GM10266 (cell line): ENCODE results near the gene UGT1A7.

ENCODE experiments used
- DNase-seq: peaks from one replicate; pipeline ENCODE4 v3.0.0; 2012; ENCODE audit errors: extremely low spot score
- TF ChIP-seq, protein P1 (sequence below): IDR thresholded peaks from 2 replicates; pipeline ENCODE4 v1.5.1; 2012; ENCODE audit warnings: mild to moderate bottlenecking, low read depth; ENCODE audit not compliant: control insufficient read depth, insufficient read depth; ENCODE audit errors: missing control alignments

The UGT1A7 gene

DNA sequence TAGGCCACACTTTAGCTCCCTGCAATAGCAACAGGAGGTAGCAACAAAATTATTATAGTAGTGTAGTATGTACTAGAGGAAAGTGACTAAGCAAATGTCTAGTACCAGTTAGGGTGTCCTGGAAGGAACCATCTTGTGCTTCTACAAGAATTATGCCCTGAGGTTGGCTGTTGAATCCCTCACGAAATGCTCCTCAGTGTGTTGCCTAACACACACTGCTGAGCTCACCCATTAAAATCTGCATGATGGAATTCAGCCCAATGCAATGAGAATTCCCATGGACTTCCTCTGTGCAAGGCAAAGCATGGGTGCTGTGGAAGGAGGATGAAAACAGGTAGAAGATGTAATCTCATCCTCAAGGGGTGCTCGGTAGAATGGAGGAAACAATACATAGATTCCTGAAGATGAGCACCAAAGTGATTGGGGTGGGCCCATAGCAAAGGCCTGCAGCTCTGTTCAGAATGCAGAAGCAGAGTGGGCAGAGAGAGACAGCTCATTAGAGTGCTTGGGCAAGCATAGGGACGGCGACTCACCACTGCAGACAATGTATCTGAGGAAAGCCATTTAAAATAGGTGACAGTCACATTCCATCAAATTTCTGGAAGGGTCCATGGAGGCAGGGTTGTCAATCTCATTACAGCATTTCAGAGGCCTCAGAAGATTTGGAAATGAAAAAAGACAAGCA, 1.2 kb upstream of the UGT1A7 start:
- TF ChIP-seq, protein P1, sequence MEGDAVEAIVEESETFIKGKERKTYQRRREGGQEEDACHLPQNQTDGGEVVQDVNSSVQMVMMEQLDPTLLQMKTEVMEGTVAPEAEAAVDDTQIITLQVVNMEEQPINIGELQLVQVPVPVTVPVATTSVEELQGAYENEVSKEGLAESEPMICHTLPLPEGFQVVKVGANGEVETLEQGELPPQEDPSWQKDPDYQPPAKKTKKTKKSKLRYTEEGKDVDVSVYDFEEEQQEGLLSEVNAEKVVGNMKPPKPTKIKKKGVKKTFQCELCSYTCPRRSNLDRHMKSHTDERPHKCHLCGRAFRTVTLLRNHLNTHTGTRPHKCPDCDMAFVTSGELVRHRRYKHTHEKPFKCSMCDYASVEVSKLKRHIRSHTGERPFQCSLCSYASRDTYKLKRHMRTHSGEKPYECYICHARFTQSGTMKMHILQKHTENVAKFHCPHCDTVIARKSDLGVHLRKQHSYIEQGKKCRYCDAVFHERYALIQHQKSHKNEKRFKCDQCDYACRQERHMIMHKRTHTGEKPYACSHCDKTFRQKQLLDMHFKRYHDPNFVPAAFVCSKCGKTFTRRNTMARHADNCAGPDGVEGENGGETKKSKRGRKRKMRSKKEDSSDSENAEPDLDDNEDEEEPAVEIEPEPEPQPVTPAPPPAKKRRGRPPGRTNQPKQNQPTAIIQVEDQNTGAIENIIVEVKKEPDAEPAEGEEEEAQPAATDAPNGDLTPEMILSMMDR = no peak
- no peak for DNase-seq

DNA sequence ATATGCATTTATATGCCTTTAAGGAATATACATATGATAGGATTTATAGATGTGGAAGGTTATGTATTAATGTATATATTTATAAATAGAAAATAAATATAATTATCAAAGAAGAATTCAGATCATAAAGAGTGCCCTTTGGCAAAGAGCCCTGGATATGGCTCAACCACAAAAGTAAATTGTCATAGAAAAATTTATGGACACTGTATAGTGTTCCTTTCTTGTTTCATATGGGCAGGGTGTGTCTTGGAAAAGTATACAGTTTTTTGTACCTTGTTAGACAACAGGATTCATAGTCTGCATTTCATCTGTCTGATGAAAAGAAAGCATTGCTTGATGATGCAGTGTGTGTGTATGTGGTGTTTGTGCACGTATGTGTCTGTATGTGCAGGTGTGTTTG, 2.9 kb downstream of the UGT1A7 start:
- no peak for DNase-seq
- TF ChIP-seq, protein P1 = no peak

DNA sequence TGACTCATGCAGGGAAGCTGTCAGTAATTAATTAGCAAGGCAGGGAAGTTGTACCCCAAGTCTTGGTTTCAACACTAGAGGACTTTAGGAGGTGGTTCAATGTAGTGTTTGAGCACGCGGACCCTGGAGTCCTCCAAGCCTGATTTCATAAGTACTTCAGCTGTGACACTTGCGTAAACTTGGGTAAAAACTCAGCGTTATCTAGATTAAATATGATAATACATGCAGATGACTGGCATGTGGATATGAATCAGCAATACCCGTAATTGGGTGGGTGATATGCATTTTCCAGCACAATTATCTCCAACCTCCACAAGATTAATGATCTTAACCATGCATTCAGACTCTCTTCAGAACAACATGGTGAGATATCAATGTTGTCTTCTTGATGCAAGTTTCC, 5.2 kb downstream of the UGT1A7 start:
- DNase-seq = no peak
- TF ChIP-seq, protein P1 = no peak

DNA sequence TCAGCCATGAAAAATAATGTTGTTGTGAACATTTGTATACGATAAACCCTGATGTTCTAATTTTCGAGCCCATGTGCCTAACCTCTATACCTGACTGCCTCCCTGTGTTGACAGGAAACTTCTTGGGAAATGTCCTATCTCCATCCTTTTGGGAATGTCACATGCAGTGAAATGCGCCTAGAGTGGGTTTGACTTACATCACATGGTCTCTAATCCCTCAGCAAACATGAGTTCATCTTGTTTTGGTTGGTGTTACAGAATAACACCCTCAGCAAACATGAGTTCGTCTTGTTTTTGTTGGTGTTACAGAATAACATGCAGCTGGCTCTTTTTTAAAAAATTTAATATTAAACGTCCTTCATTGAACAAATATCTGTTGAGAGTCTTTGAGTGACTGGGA, 6.6 kb downstream of the UGT1A7 start:
- DNase-seq = no peak
- TF ChIP-seq, protein P1 = no peak

DNA sequence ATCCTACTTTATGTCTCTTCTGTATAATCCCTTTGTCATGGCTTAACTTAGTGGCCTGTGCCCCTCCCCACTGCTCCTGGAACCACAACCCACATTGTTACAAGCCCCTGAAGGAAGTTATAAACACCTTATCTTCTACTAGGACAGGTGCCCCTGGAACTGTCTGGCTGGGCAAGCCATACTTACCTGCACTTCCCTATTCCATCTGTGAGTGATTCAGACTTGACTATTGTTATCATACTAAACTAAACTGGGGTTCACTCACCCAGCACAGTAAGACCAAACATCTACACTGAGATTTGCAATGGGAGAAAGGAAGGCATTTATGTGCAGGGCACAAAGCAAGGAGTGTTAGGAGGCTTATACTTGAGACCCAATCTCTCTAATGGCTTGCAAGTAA, 7.3 kb downstream of the UGT1A7 start:
- TF ChIP-seq, protein P1 = no peak
- DNase-seq = no peak

DNA sequence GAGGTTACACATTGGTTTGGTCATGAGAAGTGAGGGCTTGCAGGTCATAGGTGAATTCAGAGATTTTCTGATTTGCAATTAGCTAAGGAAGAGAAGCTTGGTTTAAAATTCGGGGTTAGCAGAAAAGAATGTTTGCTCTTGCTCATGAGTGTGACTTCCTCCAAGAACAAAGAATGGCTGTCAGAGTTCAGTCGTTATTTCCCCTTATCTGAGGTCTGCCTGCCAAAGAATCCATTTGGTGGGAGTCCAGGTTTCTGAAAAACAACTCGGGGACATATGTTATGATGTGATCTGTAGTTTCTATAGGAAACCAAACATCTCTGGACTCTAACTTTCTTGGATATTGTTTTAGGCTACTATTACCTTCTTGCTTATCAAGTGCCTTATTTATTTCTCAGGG, 7.8 kb downstream of the UGT1A7 start:
- no peak for DNase-seq
- TF ChIP-seq, protein P1 = no peak

DNA sequence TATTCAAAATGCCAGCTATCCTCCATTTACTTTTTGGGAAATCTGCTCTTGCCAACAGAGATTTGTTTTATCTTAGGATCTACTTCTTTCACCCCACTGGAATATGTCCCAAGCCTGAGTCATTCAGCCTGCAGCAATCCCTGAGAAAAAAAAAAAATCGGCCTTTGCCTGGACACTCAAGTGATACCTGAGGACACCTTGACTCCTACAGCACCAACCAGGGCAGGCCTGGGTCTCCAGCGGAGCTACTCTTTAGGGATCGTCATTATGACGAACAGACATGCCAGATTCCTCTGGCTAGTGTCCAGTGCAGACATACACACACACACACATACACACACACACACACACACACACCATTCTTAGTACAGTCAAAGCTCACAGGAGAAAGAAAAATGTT, 8.7 kb downstream of the UGT1A7 start:
- DNase-seq = no peak
- TF ChIP-seq, protein P1 = no peak
